Mammary epithelial cell (primary cell): Measurements from ENCODE around the gene HAAO.

ENCODE experiments used
- CTCF ChIP-seq, 2 donors: IDR thresholded peaks in 1 of 2; conservative IDR thresholded peaks in 1 of 2; 2 replicates each; pipeline ENCODE4 v1.5.1; 2011 to 2012; ENCODE audit warnings: inconsistent platforms in 2 of 2, low read length in 2 of 2, mild to moderate bottlenecking in 2 of 2, control low read depth in 1 of 2, low read depth in 1 of 2; ENCODE audit not compliant: insufficient read depth in 1 of 2; ENCODE audit errors: extremely low read depth in 1 of 2
- EZH2 ChIP-seq: IDR thresholded peaks from 2 replicates; pipeline ENCODE4 v1.6.1; 2012; ENCODE audit warnings: low read length, inconsistent platforms, borderline replicate concordance

GRCh38 chr2:42819160-42819559 is 26.8 kb upstream of the HAAO start:
- TF ChIP-seq CTCF (conservative IDR thresholded peaks at IDR 0.05 in 1 of 2, IDR thresholded peaks at IDR 0.05 in 1 of 2; ENCODE audit: extremely low read depth in 1 of 2, insufficient read depth in 1 of 2, low read depth in 1 of 2, low read length in 2 of 2) = no peak
- TF ChIP-seq EZH2 = no peak
